HG02943 (cell line): ENCODE results near the gene SEC63.
"Not testable (repeated sequence)": the region's sequence is repeated elsewhere in the genome, so short reads cannot be mapped to it uniquely, and the experiment has no call there.

Source experiments
- ATAC-seq: cut with Tn5 transposase; IDR thresholded peaks from one replicate; pipeline ENCODE4 v1.9.1; 2021; ENCODE audit warnings: mild to moderate bottlenecking, low read depth, moderate library complexity; ENCODE audit not compliant: unreplicated experiment

SEC63 gene

GRCh38 chr6:107867302-107867615 is 90.7 kb downstream of the SEC63 start:
- no peak for ATAC-seq

DNA sequence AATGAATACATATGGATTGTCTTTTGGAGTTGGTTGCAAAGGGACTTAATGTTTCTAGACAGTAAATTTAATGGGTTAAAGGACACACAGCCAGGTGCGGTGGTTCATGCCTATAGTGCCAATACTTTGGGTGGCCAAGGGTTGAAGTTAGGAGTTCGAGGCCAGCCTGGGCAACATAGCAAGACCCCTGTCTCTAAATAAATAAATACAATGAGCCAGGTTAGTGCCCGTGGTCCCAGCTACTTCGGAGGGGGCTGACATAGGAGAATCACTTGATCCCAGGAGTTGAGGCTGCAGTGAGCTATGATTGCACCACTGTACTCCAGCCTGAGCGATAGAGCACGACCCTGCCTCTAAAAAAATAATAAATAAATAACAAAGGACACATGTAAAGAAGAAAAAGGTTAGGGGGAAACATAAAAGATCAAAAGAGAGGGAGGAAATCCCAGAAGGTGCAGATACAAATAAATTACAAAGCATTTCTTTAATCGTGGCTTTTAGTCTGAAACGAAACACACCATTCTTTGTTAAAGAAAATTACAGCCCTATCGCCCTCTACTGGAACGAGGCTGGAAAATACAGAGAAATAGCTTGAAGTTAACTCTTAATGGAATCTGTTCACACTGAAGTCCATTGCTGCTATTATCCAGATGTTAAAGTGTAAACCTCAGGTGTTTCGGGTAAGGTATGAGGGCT is 91.3 kb downstream of the SEC63 start:
- ATAC-seq, result no peak

DNA sequence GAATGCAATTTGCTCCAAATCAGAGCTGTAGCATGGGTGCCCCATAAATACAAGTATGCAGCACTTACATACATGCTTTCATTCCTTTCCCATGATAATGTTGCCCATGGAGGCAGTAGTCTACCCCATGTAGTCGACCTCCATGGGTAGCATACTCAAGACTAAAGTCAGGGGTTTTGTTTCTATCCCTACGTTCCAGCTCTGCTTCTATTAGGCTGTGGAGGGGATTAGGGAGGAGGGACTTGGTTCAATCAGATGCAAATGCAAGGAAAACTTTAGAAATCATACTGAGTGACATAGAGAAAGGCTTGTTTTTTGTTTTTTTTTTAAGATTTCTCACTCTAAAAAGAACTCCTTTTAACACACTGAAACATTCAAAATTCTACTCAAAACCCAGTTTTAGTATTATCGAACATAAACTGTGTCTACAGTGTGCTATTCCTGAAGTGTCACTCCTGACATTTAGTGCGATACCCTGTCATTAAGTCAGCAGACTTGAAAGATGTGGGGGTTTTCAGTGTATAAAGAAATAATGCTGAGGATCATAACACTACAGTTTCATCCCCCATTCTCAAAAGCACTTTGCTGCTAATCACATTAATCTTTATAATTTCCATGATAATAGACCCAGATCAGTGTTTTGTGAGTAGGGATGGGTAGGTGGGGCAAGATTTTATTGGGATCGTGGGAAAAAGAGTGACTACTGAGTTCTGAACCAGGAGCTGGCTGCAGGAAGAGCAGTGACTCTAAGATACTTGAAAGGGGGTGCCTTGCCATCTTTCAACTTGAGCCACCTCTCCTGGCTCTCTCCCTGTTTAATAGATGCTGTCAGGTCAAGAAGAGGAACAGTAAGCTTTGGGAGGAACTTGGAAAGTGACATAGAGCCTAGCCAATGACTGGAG is 93.5 kb downstream of the SEC63 start:
- ATAC-seq, result no peak

DNA sequence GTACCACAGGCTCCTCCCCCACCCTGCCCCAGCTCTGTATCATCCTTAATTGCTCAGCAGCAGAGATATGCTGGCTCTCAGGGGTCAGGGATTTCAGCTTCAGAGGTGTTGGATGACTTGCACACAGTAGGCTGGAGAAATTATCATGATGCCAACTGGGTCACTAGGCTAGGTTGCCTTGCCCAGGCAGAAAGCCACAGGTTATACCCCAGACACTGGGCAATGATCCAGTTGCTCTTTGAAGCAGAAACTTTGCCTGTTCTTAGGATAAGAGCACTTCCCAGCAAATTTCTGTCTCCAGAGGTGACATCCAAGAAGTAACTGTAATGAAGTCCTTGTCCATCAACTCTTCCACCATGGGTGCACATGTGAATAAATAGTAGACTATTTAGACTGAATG is 95.6 kb downstream of the SEC63 start:
- ATAC-seq, result no peak

GRCh38 chr6:107860963-107861362 is 97.0 kb downstream of the SEC63 start:
- not testable (repeated sequence) for ATAC-seq

DNA sequence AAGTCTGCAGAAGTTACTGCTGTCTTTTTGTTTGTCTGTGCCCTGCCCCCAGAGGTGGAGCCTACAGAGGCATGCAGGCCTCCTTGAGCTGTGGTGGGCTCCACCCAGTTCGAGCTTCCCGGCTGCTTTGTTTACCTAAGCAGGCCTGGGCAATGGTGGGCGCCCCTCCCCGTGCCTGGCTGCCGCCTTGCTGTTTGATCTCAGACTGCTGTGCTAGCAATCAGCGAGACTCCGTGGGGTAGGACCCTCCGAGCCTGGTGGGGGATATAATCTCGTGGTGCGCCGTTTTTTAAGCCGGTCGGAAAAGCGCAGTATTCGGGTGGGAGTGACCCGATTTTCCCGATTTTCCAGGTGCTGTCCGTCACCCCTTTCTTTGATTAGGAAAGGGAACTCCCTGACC is 97.9 kb downstream of the SEC63 start:
- not testable (repeated sequence) for ATAC-seq

GRCh38 chr6:107853230-107853629 is 104.8 kb downstream of the SEC63 start:
- no peak for ATAC-seq

DNA sequence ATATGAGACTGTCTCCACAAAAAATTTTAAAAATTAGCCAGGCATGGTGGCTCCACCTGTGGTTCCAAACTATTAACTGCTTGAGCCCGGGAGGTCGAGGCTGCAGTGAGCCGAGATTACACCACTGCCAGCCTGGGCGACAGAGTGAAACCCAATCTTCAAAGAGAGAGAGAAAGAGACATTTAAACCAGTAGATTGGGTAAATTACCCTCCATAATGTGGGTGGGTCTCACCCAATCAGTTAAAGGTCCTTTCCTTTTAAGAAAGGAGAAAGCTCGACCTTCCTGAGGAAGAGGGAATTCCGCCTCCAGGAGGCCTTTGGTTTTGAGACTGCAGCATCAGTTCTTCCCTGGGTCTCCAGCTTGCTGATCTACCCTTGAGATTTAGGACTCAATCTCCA is 108.7 kb downstream of the SEC63 start:
- no peak for ATAC-seq

DNA sequence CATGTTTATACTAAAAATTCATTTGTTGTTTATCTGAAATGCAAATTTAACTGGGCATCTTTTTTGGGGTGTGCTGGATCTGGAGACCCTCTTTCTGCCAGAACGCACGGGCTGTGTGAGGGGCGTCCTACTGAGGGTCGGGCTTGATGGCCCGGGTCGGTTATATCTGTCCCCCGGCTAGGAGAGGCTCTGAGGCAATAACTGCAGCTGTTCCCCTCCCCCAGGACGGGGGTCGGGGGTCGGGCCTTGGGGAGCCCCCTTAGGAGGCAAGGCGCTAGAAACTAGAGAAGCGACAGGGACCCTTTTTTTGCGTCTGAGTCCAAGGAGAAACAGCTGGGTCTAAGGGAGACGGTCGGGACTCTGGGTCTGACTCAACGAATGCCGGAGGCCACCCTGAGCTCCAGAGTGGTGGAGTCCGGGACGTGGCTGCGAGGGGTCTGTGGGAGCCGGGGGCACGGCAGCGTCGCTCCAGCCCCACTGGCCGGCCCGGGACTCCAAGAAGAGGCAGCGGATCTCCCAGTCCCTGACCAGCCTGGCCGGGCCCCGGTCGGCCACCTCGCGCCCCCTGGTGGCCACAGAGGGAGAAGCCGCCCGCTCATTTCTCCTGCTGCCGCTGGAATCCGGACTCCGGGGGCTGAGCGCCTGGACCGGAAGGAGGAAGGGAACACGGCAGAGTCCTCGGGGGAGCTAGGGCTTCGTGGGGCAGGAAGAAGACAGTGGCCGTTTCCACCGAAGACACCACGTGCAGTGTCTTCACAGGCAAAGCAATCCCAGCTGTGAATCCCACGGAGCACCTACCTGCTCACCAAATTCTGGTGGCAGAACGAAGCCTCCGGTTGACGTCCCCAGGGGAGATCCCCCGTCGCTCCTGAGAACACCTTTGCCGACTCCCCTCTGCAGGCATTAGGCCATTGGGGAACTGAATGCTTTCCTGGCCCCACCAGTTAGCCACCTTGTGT is 109.9 kb downstream of the SEC63 start:
- ATAC-seq, result peak; percentile 67

DNA sequence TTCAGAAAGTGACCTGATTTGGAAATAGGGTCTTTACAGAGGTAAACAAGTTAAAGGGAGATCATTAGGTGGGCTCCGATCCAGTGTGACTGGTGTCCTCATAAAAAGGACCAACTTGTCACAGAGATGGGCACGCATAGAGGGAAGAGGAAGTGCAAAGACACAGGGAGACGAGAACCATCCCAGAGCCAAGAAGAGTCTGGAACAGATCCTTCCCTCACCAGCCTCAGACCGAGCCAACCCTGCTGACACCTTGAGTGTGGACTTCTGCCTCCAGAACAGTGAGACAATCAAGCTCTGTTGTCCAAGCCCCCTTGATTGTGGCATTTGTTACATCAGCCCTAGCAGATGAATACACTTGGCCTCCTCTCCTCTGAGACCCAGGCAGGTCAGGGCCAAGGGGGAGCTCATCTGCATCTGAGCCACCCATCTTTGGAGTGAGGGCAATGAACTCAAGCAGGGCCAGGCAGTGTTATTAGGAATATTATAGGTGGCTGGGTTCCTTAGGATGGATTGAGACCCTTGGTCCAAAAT is 111.7 kb downstream of the SEC63 start:
- ATAC-seq, result no peak

GRCh38 chr6:107845777-107846176 is 112.2 kb downstream of the SEC63 start:
- ATAC-seq, result no peak

- no peak for ATAC-seq
Measured at GRCh38 chr6:107843400-107843799, 114.6 kb downstream of the SEC63 start.

GRCh38 chr6:107841275-107841670 is 116.7 kb downstream of the SEC63 start:
- ATAC-seq, result no peak

DNA sequence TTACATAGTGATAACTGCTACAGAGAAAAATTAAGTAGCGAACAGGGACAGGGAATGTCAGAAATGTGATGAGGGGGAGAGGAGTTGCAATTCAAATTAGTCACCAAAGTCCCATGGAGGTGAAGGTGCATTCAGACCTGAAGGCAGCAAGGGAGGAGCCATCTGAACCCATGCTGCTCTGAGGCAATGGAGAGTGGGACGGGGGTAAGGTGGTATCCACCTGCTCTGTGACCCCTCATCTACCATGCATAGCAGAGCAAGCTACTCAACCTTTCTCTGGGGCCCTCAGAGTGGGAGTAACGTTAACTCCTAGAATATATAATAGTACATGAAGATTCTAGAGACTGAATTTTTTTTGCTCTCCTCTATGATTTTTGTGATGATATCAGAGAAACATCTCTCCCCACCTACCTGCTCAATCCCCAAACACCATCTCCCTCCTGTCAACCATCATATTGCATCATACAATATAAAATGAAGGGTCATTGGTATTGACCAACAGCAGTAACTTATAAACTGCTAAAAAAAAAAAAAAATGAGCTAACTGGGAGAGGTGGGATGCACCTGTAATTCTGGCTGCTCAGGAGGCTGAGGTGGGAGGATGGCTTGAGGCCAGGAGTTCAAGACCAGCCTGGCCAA is 117.3 kb downstream of the SEC63 start:
- ATAC-seq, result no peak

DNA sequence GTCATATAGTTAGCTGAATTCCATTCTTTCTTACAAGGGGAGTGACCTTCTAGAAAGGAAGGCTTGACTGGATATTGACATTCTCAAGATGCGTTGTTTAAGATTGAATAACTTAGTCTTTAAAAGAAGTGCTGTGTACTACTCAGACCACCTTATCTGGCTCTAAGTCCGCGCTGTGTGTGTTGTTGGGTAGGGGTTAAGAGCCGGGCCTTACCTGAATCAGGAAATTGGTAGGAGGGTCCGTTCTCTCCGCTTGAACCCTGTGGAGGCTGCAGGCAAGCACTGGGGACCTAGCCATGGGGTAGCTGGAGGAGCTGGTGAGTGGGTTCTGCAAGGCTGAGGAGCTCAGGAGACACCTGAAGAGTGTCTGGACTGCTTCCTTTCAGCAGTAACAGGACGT is 124.9 kb downstream of the SEC63 start:
- no peak for ATAC-seq

DNA sequence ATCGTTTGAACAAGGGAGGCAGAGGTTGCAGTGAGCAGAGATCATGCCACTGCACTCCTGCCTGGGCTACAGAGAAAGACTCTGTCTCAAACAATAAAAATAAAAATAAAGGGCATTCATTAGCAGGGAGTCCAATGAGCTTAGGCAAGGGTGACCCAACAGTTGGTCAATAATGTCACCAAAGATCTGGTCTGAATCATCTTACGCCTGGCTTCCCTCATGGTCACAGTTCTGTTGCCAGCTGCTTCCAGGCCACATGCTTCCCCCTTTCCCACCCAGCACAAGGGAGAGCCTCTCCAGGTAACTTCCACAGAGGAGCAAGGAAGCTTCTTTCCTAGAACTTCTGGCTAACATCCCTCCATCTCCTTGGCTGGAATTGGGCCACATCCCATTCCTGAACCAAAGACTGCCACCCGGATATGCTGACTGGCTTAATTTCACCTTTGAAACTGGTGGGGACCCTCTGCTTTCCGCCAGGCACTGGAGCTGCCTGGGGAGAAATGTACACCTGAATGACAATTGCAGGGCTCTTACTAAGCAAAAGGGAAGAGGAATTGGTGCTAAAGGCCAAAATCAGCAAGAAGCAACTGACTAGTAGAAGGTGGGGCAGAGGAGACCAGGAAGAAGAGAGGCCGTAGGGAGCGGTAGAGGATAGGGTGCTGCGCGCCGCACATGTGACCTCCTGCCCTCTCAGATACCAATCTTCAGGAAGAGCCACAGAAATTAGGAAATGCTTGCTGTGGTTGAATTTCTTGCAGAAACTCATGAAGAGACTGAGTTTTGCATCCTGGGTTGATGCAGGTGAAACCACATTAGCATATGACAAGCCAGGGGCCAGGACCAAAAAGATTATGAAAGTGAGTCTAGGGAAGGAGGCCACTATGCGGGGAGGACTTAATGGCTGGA is 125.6 kb downstream of the SEC63 start:
- no peak for ATAC-seq

DNA sequence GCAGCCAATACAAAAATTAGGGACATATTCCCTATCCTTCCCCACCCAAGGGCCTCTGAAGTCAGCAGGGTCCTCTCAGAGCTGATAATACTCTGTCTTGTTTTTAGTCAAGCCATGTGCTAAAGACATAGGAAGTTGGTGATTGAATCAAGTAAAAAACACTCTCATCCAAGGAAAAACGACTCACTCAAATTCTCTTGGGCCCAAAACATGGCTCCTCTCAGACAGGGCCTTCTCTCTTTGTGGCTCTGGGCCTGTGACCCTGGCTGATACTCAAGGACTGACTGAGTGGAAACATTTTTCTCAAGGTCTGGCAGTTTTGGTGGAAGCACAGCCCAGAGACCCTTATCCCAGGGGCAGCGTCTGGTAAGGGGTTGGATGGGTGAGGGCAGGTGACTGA is 127.9 kb downstream of the SEC63 start:
- ATAC-seq, result no peak

GRCh38 chr6:107827541-107827940 is 130.5 kb downstream of the SEC63 start:
- no peak for ATAC-seq

- ATAC-seq, result no peak
Measured at GRCh38 chr6:107823047-107823557, 134.9 kb downstream of the SEC63 start.
